ENCODE results near the gene MYCBP2.
"Not testable (repeated sequence)": the region's sequence is repeated elsewhere in the genome, so short reads cannot be mapped to it uniquely, and the experiment has no call there.

Gene MYCBP2, protein sequence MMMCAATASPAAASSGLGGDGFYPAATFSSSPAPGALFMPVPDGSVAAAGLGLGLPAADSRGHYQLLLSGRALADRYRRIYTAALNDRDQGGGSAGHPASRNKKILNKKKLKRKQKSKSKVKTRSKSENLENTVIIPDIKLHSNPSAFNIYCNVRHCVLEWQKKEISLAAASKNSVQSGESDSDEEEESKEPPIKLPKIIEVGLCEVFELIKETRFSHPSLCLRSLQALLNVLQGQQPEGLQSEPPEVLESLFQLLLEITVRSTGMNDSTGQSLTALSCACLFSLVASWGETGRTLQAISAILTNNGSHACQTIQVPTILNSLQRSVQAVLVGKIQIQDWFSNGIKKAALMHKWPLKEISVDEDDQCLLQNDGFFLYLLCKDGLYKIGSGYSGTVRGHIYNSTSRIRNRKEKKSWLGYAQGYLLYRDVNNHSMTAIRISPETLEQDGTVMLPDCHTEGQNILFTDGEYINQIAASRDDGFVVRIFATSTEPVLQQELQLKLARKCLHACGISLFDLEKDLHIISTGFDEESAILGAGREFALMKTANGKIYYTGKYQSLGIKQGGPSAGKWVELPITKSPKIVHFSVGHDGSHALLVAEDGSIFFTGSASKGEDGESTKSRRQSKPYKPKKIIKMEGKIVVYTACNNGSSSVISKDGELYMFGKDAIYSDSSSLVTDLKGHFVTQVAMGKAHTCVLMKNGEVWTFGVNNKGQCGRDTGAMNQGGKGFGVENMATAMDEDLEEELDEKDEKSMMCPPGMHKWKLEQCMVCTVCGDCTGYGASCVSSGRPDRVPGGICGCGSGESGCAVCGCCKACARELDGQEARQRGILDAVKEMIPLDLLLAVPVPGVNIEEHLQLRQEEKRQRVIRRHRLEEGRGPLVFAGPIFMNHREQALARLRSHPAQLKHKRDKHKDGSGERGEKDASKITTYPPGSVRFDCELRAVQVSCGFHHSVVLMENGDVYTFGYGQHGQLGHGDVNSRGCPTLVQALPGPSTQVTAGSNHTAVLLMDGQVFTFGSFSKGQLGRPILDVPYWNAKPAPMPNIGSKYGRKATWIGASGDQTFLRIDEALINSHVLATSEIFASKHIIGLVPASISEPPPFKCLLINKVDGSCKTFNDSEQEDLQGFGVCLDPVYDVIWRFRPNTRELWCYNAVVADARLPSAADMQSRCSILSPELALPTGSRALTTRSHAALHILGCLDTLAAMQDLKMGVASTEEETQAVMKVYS (N-terminal part only)

DNA sequence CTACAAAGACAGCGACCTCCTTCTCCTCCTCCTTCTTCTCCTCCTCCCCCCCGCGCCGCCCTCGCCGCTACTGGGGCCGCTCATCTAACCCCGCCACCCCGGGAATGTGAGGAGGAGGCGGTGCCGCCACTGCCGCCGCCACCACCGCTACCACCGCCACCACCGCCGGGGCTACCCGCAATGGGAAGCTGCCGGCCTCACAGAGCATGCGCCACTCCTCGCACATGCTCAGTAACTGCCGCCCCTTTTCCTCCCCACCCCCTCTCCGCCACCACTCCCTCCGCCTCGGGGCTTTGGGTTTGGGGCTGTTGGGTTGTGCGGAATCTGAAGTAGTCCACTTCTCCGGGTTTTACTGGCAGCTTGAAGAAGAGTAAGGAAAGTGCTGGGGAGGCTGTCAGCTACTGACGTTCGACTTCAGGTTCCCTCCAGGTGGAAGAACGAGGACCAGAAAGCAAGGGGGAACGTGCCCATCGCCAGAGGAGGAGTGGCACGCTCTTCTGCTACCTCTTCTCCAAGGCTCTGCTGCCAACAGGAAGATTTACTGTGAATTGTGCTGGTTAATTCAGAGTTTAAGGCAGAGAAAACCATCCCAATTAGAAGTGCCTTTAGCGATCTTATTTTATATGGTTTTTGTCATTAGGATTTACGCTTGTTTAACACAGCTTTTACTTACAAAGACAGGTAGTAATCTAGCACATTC lies at the start of gene MYCBP2:
Gene MYCBP2 (minus strand): TSS at position 190 of the 700 bp plus-strand sequence. CDS start 319 bp downstream, outside the sequence.
- FAIRE-seq: no peak
- peak; percentile 89 for DNase-seq (ENCODE audit: low spot score)

DNA sequence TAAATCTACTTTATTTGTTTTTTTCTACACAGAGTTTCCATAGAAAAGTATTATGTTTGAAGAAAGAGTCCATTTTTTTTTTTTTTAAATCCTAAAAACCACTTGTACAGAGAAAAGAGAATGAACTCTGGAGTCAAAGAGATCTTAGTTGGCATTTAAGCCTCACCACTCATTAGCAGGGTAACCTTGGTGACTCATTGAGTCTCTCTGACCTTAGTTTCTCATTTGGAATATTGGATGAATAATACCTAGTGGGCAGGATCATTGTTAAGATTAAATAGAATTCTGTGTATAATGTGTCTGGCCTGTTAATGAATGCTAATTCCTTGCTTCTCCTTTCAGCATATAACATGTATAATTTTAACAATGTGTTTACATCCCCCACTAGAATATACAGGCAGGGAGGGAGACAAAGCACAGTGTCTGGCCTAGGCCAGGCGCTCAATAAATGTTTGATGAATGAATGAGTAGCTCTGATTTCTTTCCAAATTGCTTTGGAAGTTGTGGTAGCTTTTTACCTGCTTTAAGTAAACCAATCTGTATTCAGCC lies 48.7 kb upstream of the MYCBP2 start:
- no peak for DNase-seq (ENCODE audit: low spot score)
- FAIRE-seq: no peak

DNA sequence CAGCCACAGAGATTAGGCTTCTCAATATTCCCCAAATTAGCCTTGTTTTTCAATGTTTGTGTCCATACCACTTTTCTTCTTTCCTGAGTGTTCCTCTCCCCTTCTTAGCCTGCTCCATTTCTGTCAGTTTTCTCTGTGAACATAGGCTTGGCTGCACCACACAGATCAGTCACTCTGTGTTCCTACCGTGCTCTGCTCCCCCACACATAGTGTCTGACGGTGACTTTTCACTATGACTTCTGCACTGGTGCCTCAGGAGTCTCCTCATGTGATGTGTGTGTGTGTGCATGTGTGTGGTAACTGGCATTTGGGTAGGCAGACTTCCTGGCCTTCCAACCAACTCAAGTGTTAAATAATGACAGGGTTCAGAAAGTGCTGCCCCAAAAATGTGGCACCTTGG lies 47.9 kb upstream of the MYCBP2 start:
- FAIRE-seq (no peak), DNase-seq (ENCODE audit: low spot score) (no peak)

DNA sequence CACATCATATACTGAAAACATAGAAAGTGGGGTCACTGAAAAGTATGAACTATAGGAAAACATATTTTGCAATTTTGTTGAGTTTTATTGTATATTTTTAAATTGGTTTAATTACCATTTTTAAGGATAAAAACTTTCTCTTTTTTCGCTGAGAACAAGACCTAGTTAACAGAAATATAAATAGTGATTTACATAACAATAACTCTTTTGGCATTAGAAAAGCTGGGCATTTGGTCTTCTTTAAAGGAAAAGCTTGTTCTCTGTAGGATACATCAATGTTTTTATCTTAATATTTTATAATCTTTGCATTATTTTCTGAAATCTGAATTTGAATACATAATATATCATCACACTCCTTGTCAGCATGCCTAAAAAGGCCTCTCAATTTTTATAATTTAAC lies 47.4 kb upstream of the MYCBP2 start:
- no peak for FAIRE-seq
- DNase-seq (ENCODE audit: low spot score): no peak

DNA sequence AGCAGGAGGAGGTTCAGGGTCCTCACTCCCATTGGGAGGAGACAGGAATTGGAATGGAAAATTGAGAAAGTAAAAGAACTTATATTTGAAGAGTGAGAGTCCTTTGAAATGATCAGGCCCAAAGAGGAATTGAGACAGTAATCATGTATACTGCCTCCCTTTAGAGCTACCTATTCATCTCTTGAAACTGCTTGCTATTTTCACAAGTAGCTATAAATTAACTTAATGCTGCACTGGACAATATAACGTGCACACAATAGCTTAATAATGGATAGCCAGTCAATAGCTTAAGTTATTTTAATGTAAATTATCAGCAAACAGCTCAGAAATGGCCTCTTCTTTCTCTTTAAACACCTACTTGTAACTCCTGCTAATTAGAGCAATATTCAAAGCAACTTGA lies 46.6 kb upstream of the MYCBP2 start:
- DNase-seq (ENCODE audit: low spot score) (no peak), FAIRE-seq (no peak)

DNA sequence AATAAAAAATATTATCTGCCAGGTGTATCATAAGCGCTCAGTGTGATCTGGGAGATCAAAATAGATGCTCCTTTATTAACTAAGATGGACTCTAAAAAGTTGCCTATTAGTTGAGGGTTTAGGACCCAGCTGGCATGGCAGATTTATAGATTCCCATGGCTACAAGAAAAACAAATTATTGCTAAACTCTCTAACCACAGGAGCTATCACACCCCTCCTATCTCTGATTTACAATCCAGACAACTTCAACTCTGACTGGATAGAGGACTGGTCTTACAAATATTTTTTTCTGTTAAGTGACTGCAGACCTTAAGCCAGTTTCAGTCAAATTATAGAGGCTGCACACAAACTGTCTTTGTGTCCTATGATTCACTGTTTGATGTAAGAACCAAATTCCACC lies 45.4 kb upstream of the MYCBP2 start:
- DNase-seq (ENCODE audit: low spot score): no peak
- no peak for FAIRE-seq

DNA sequence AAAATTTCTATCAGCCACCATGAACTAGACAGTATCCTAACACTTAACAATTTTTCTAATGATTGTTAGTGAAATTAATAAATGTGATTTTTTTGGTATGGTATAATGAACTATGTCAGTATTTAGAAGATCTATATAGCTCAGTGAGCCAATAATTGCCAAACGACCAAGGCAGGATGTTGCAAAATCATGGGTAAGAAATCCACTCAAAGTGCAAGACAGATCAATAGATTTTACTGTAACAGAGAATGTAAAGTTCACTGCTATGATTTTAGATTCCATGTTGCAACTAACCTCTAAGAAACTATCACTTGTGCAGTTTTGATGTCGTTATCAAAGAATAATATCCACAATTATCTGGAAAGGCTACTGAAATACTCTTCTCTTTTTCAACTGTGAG lies 44.0 kb upstream of the MYCBP2 start:
- no peak for DNase-seq (ENCODE audit: low spot score)
- no peak for FAIRE-seq

DNA sequence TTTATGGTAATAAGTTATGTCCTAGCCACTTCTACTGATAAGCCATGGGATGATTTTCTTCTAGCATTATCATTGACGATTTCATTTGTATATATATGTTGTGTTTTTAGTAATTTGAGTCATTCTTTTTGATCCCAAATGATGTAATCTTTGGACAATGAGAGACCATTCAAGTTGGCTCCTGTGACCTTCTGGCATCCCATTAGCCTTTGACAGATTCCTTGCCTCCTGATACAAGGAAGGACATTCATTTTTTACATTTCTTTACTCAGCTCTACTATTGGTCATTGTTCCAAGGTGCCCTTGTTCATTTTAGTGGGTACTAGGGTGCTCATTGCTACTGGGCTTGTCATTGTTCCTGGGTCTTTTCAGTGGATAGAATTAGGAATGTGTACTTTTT lies 35.3 kb upstream of the MYCBP2 start:
- FAIRE-seq: no peak
- no peak for DNase-seq (ENCODE audit: low spot score)

DNA sequence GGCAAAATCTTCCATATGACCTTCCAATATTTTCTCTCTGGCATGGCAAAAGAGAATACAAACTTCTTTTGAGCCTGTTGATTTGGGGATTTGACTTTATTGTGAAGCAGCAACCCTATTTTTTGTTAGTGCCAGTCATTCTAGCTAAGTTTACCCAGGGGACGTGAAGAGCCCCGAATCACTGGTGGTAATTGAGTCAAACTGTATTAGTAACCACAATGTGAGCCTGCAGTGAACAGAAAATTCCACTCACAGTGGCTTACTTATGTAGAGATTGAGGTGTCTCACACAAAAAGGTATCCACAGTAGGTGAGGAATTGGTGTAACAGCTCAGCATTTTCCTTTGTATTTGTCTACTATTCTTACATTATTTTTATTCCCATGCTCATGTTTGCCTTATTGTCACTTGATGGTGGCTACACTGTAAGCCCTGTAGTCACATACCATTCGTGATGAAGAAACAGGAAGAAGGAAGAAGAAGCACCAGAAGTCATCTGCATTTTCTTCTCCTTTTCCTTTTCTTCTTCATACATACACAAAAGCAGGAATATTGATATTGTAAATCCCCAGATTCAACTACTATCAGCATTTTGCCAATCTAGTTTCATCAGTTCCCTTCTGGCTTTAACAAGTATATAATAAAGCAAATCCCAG lies 33.3 kb upstream of the MYCBP2 start:
- no peak for DNase-seq (ENCODE audit: low spot score)
- no peak for FAIRE-seq

DNA sequence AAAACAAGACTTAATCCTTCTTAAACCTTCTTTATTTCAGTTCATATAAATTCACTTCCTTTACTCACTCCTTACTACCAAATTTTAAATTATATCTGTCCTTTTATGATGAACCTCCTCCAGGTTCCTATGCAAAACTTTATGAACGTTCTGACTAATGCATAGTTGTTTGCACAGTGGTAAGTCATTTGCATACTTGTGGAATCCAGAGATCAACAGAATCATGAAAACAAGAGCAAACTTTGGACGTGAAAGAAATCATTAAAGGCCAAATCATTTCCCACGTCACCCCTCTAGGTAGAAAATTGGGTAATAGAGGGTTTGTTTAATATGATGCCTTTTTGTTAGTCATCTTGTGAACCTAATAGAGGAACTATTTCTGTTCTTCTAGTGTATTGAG lies 32.3 kb upstream of the MYCBP2 start:
- DNase-seq (ENCODE audit: low spot score) (no peak), FAIRE-seq (no peak)

DNA sequence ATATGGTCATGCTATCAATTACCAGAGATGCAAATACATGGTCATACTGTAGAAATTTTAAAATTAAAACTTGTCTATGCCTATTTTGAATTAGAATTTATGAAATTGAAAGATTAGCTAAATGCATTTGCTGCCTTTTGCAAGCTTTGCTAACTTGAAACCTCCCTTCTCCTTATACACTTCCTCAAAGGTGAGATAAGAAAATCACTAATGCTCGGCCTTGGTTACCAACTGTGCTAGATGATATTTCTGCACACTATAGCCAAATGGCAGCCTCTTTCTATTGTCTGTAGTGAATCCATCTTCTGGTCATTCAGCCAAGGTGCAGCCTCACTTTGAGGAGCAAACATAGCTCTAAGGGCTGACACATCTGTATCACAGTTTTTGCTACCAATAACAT lies 31.1 kb upstream of the MYCBP2 start:
- FAIRE-seq (no peak), DNase-seq (ENCODE audit: low spot score) (no peak)

DNA sequence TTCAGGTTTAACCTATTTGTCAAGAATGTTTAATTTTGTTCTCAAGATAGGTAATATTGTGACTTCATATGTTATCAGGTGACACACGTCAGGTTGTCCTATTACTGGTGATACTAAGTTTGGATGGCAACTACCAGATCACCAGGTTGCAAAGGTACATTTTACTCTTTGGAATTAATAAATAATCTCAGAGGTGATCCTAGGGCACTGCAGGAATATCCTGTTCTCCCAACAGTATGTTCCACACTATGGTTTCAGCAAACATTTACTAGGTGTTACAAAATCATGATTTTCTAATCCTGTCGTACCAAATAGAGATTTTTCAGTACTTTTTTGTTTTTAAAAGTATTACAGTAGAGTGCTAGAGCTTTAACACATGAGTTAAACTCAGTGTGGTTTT lies 29.3 kb upstream of the MYCBP2 start:
- DNase-seq (ENCODE audit: low spot score): no peak
- no peak for FAIRE-seq

DNA sequence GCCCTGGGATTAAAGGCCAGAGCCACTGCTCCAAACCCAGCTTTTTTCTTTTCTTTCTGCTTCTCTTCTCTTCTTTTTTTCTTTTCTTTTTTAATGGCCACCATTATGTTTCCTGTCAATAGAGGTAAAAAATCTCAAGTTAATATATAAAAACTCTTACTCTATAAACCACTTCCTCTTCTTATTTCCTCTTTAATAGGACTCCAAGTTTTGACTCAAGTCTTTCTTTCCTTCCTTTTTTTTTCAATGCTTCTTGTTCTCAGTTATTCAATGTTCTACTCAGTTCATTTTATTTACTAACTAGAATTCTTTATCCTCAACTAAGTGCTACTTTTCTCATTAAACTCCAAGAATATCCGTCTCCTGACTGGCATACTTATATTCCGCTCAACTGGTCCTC lies 27.1 kb upstream of the MYCBP2 start:
- FAIRE-seq (no peak), DNase-seq (ENCODE audit: low spot score) (no peak)

DNA sequence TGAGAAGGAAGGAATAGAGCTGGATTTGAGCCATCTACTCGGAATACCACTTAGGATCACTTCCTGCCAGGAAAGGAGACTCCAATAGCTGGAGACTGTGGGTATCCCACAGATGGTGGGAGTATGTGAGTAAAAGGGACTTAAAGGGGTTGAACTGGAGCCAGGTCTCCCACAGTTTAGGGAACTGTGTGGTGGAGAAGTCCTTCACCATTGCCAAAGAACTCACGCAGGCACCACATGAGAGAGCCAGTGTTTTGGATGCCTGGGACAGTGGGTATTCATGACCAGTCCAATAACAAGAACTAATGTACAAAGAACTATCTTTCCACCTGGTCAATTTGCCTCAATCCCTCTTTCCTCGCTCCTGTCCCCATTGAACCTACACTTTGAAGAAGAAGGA lies 24.4 kb upstream of the MYCBP2 start:
- no peak for DNase-seq (ENCODE audit: low spot score)
- no peak for FAIRE-seq

DNA sequence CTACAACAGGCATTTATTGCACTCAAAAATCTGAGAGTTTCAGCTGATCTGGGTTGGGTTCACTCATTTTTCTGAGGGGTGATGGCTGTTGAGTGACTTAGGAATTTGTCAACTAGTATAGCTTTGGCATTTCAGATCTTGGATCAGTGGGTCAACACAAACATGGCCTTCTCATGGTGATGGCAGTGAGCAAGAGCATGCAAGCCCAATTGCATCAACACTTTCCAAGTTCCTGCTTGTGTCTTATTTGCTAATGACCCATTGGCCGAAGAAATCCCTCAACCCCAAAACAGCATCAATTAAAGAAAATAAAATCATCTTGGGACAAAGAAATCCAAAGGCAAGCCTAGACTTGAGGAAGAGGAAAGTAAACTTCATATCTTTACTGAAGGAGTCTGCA lies 23.9 kb upstream of the MYCBP2 start:
- DNase-seq (ENCODE audit: low spot score): no peak
- no peak for FAIRE-seq

DNA sequence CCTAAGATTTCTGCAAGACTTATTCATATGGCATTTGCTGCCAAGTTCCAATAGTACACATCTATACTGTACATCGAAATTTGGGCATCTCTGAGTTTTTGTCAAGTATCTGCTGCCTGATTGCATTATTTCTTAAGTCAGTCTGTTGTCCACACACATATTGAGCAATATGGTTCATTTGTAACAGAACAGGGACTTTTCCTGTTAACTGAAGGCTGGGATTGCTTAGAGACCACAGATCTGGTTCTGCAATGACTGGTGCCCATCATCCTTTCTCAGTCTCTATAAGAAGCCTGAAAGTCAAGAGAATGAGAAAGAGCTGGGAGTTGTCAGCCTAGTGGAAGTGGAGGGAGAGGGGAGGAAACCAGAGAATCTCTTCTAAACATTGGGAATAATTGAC lies 22.5 kb upstream of the MYCBP2 start:
- DNase-seq (ENCODE audit: low spot score) (no peak), FAIRE-seq (no peak)

DNA sequence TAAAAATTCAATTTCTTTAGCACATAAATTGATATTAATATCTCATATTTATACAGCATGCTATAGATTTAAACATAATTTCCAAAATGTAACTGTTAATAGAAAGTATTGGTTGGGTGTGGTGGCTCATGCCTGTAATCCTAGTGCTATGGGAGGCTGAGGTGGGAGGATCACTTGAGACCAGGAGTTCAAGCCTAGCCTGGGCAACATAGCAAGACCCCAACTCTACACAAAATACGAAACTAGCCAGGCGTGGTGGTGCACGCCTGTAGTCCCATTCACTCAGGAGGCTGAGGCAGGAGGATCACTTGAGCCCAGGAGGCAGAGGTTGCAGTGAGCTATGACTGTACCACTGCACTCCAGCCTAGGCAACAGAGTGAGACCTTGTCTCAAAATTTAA lies 20.5 kb upstream of the MYCBP2 start:
- DNase-seq (ENCODE audit: low spot score); FAIRE-seq: not testable (repeated sequence)

DNA sequence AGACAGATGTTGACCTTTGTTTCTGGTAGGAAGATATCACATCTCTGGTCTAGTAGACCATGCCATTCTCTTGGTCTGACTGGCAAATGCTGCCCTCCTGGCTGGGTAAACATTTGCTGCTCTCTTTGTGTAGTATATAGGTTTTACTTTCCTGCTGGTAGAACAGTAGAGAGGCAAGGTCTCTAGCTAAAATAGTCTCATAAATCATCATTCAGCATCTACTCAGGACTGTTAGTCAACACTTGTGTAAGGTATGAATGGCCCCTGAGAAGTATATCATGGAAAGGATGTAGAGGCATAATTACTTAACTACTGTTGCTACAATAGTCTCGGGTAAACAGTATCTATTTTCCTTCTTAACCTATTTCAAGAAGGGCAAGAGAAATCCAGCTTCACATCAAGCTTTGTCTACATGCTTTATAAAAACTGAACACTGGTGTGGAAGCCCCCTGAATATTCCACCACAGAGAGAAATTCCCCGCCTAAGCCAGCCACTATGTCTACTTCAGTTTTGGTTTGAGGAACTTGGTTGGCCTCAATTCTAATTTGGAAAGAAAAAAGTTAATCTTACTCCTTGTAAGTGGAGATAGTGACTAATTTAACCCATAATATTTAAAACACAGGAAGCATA lies 18.4 kb upstream of the MYCBP2 start:
- DNase-seq (ENCODE audit: low spot score): no peak
- no peak for FAIRE-seq

DNA sequence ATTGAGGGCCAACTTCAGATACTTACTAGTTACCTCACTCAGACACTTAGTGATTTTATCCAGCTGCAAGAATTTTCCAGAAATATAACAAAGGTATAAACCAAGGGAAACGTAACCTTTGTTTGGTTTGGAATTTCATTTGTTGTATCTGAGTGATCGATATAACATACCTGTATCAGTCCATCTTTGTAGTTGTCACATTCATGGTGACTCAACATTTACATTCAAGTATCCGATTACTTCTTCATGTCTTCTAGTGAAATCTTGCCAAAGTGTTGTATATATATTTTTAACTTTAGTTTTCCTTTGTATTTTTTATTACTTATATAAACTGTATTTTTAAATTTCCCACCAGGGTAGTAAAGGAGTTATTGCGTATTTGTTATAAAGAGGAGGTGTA lies 16.9 kb upstream of the MYCBP2 start:
- FAIRE-seq (no peak), DNase-seq (ENCODE audit: low spot score) (no peak)

DNA sequence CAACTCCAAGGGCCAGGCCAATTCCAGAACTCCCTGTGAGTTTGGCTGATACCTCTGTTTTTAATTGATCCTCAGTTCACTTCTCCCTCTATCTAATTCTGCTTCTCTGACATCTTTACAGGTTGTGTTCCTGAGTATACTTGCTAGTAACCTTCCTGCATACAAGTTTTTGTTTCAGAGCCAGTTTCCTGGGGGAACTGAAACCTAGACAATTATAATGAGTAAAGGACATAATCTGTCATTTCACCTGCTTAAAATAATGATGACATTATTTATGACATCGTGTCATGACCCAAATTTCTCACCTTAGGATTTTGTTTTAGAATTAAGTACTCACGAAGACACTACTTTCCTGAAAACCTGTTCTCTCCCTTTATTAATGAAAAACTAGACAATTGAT lies 12.5 kb upstream of the MYCBP2 start:
- FAIRE-seq (no peak), DNase-seq (ENCODE audit: low spot score) (no peak)
